HepG2 (cell line): ENCODE results near the gene KIF1C. TPM values are rescaled to one million over a fixed set of nuclear protein-coding genes. Genes with fewer than 3 reads are reported as not detected.

Experiments used
- ADNP ChIP-seq: sonication (generic); formaldehyde crosslinking; IDR thresholded peaks from 2 replicates; pipeline ENCODE4 v1.4.0; 2020; ENCODE audit warnings: missing genetic modification reagents
- BHLHE40 ChIP-seq: IDR thresholded peaks from 2 replicates; pipeline ENCODE4 v1.6.1; 2011; ENCODE audit warnings: low read length, improper control_type of control experiment
- CCAR2 ChIP-seq: fragments of 200-400 bp; formaldehyde crosslinking; optimal IDR thresholded peaks from 2 replicates; pipeline ENCODE3; 2018; ENCODE audit warnings: low read depth, mild to moderate bottlenecking, low read length, moderate library complexity
- EEA1 ChIP-seq: sonication (generic); formaldehyde crosslinking; IDR thresholded peaks from 2 replicates; pipeline ENCODE4 v1.5.1; 2020; ENCODE audit warnings: mild to moderate bottlenecking, missing genetic modification reagents, borderline replicate concordance
- HIVEP1 ChIP-seq: sonication (generic); formaldehyde crosslinking; IDR thresholded peaks from 2 replicates; pipeline ENCODE4 v1.4.0; 2020; ENCODE audit warnings: mild to moderate bottlenecking, missing genetic modification reagents
- KDM1A ChIP-seq: IDR thresholded peaks from 2 replicates; pipeline ENCODE4 v1.6.1; 2016; ENCODE audit warnings: missing compliant biosample characterization
- MED13 ChIP-seq: sonication (generic); formaldehyde crosslinking; IDR thresholded peaks from 2 replicates; pipeline ENCODE4 v1.5.0; 2020; ENCODE audit warnings: missing genetic modification reagents
- MIXL1 ChIP-seq: IDR thresholded peaks from 2 replicates; pipeline ENCODE4 v1.6.1; 2016
- MYPOP ChIP-seq: sonication (generic); formaldehyde crosslinking; IDR thresholded peaks from 2 replicates; pipeline ENCODE4 v1.8.1; 2023; ENCODE audit warnings: mild to moderate bottlenecking, moderate library complexity, missing genetic modification reagents
- NCOA5 ChIP-seq: sonication (generic); formaldehyde crosslinking; IDR thresholded peaks from 2 replicates; pipeline ENCODE4 v1.4.0; 2020; ENCODE audit warnings: missing genetic modification reagents
- NFE2 ChIP-seq: sonication (generic); formaldehyde crosslinking; IDR thresholded peaks from 2 replicates; pipeline ENCODE4 v1.4.0; 2020; ENCODE audit warnings: missing genetic modification reagents
- NR2F1 ChIP-seq, 2 experiments: fragments of 450-650 bp in 1 of 2; formaldehyde crosslinking in 1 of 2; IDR thresholded peaks; 2 replicates each; pipeline versions ENCODE4 v1.5.0 to v1.6.1; 2016 to 2020; ENCODE audit warnings: mild to moderate bottlenecking in 1 of 2, missing compliant biosample characterization in 1 of 2, missing genetic modification reagents in 1 of 2, moderate library complexity in 1 of 2
- PLRG1 ChIP-seq: fragments of 450-650 bp; conservative IDR thresholded peaks from 2 replicates; pipeline ENCODE4 v1.6.1; 2016
- SRSF1 ChIP-seq: fragments of 200-400 bp; formaldehyde crosslinking; optimal IDR thresholded peaks from 2 replicates; pipeline ENCODE3; 2017; ENCODE audit warnings: mild to moderate bottlenecking, low read depth, low read length, moderate library complexity
- STAT5B ChIP-seq: sonication (generic); formaldehyde crosslinking; IDR thresholded peaks from 2 replicates; pipeline ENCODE4 v1.4.0; 2020; ENCODE audit warnings: missing genetic modification reagents
- THYN1 ChIP-seq: sonication (generic); formaldehyde crosslinking; IDR thresholded peaks from 2 replicates; pipeline ENCODE4 v1.8.1; 2023; ENCODE audit warnings: low read depth, mild to moderate bottlenecking, moderate library complexity, missing genetic modification reagents, borderline replicate concordance
- WIZ ChIP-seq: sonication (generic); formaldehyde crosslinking; IDR thresholded peaks from 2 replicates; pipeline ENCODE4 v1.5.1; 2020; ENCODE audit warnings: mild to moderate bottlenecking, missing genetic modification reagents
- ZBTB39 ChIP-seq: sonication (generic); formaldehyde crosslinking; IDR thresholded peaks from 2 replicates; pipeline ENCODE4 v1.5.0; 2020; ENCODE audit warnings: missing genetic modification reagents
- ZBTB7A ChIP-seq: sonication (generic); formaldehyde crosslinking; IDR thresholded peaks from 2 replicates; pipeline ENCODE4 v1.8.0; 2022; ENCODE audit warnings: mild to moderate bottlenecking, missing genetic modification reagents
- ZFP41 ChIP-seq: sonication (generic); formaldehyde crosslinking; IDR thresholded peaks from 2 replicates; pipeline ENCODE4 v1.4.0; 2020; ENCODE audit warnings: mild to moderate bottlenecking, missing genetic modification reagents, borderline replicate concordance
- ZFYVE20 ChIP-seq: sonication (generic); formaldehyde crosslinking; IDR thresholded peaks from 2 replicates; pipeline ENCODE4 v1.8.0; 2023; ENCODE audit warnings: low read depth, mild to moderate bottlenecking, moderate library complexity, missing genetic modification reagents, borderline replicate concordance
- ZNF503 ChIP-seq: sonication (generic); formaldehyde crosslinking; IDR thresholded peaks from 2 replicates; pipeline ENCODE4 v1.4.0; 2020; ENCODE audit warnings: missing genetic modification reagents
- ZNF580 ChIP-seq: IDR thresholded peaks from 2 replicates; pipeline ENCODE4 v1.6.1; 2016; ENCODE audit warnings: low read depth, borderline replicate concordance
- ZNF674 ChIP-seq: sonication (generic); formaldehyde crosslinking; IDR thresholded peaks from 2 replicates; pipeline ENCODE4 v1.5.0; 2020; ENCODE audit warnings: low read depth, mild to moderate bottlenecking, missing genetic modification reagents
- ZNF816 ChIP-seq: sonication (generic); formaldehyde crosslinking; IDR thresholded peaks from 2 replicates; pipeline ENCODE4 v1.8.0; 2022; ENCODE audit warnings: missing genetic modification reagents, mild to moderate bottlenecking, borderline replicate concordance
- ZNF83 ChIP-seq: sonication (generic); formaldehyde crosslinking; IDR thresholded peaks from 2 replicates; pipeline ENCODE4 v1.4.0; 2020; ENCODE audit warnings: missing genetic modification reagents, mild to moderate bottlenecking, borderline replicate concordance
- ZZZ3 ChIP-seq: sonication (generic); formaldehyde crosslinking; IDR thresholded peaks from 2 replicates; pipeline ENCODE4 v1.4.0; 2020; ENCODE audit warnings: missing genetic modification reagents, mild to moderate bottlenecking, borderline replicate concordance
- polyA plus RNA-seq, 8 experiments: library from polyadenylated mRNA; depleted of rRNA in 3 of 8; stranded (reverse) in 7 of 8; unstranded in 1 of 8; fragments of >200 nt; fragmentation: Illumina TruSeq in 4 of 8; extraction: Trizol in 4 of 8; gene quantifications; 2 replicates each; pipeline versions ENCODE4 v1.2.1 to v1.2.3, GENCODE V29; 2011 to 2016; ENCODE audit warnings: low read depth in 4 of 8, missing spikeins in 1 of 8, mixed read lengths in 1 of 8; ENCODE audit not compliant: insufficient read depth in 1 of 8
- total RNA-seq, 5 experiments: library from RNA; depleted of rRNA; stranded (reverse); fragments of >200 nt; fragmentation: Illumina TruSeq; extraction: Trizol; gene quantifications; 2 replicates each; pipeline ENCODE4 v1.2.3, GENCODE V29; 2016; ENCODE audit warnings: low read depth in 1 of 5

KIF1C gene
- total and polyA plus RNA-seq, 2 of the 13 experiments (the other 11 are each of a cell fraction or from before 2014, with no cell fraction given), result 70.0 to 104 TPM

- TF ChIP-seq ZZZ3 (CRISPR knock-in tag) (no peak), ZBTB7A (CRISPR knock-in tag) (0 out of 2 replicates have a peak, but pooled peaks have one; percentile 40), STAT5B (no peak), ZNF83 (CRISPR knock-in tag) (no peak), WIZ (no peak), NR2F1 (CRISPR knock-in tag; IDR thresholded peaks at IDR 0.05) (0 out of 4 replicates have a peak, but pooled peaks of 1 of the 2 experiments have one; percentile 15), SRSF1 (no peak), ZNF674 (CRISPR knock-in tag) (no peak), EEA1 (CRISPR knock-in tag) (0 out of 2 replicates have a peak, but pooled peaks have one; percentile 50), MIXL1 (peak; percentile 35; the same call in 1 of the 2 replicates), ZNF816 (CRISPR knock-in tag) (no peak), ZNF503 (CRISPR knock-in tag) (no peak), HIVEP1 (CRISPR knock-in tag) (no peak), ZBTB39 (CRISPR knock-in tag) (no peak), PLRG1 (no peak), ZFP41 (CRISPR knock-in tag) (no peak), KDM1A (CRISPR knock-in tag) (no peak), ZFYVE20 (CRISPR knock-in tag) (no peak), MED13 (CRISPR knock-in tag) (no peak), THYN1 (CRISPR knock-in tag) (no peak), MYPOP (CRISPR knock-in tag) (no peak; the same call in 1 of the 2 replicates), ZNF580 (CRISPR knock-in tag) (no peak; the same call in 1 of the 2 replicates), NCOA5 (CRISPR knock-in tag) (no peak), CCAR2 (no peak), BHLHE40 (no peak), ADNP (CRISPR knock-in tag) (no peak), NFE2 (CRISPR knock-in tag) (no peak)
Measured at GRCh38 chr17:4966844-4967538, 30.8 kb upstream of the KIF1C start (continued).
